Gastroesophageal sphincter (tissue), 4 donors: ENCODE results near the gene NBEA. TPM values are rescaled to one million over a fixed set of nuclear protein-coding genes. Genes with fewer than 3 reads are reported as not detected.

Source experiments
- ATAC-seq: fragments of 150-250 bp; one replicate; pipeline ENCODE4 v1.9.1; 2016; ENCODE audit warnings: mild to moderate bottlenecking, moderate library complexity
- H3K27ac ChIP-seq, 4 donors: fragments of 200-600 bp; sonication (generic) in 3 of 4; 1 replicate in 3 of 4; 2 replicates in 1 of 4; pipeline ENCODE4 v1.5.1; 2016 to 2019
- H3K27me3 ChIP-seq: fragments of 200-600 bp; sonication (generic); one replicate; pipeline ENCODE4 v1.5.1; 2019
- H3K36me3 ChIP-seq, 2 donors: fragments of 200-600 bp; sonication (generic); one replicate each; pipeline ENCODE4 v1.5.1; 2019; ENCODE audit warnings: control low read depth in 1 of 2
- H3K4me1 ChIP-seq, 3 donors: fragments of 200-600 bp; sonication (generic); 1 replicate in 2 of 3; 2 replicates in 1 of 3; pipeline ENCODE4 v1.5.1; 2016 to 2019; ENCODE audit warnings: control low read depth in 2 of 3
- H3K4me3 ChIP-seq, 2 donors: fragments of 200-600 bp; sonication (generic); one replicate each; pipeline ENCODE4 v1.5.1; 2019; ENCODE audit warnings: mild to moderate bottlenecking in 1 of 2, moderate library complexity in 1 of 2
- H3K9me3 ChIP-seq, 3 donors: fragments of 200-600 bp; sonication (generic); one replicate each; pipeline ENCODE4 v1.5.1; 2017 to 2019; ENCODE audit warnings: control low read depth in 2 of 3
- EP300 ChIP-seq: sonication (generic); formaldehyde crosslinking; IDR thresholded peaks from one replicate; pipeline ENCODE4 v1.6.1; 2017; ENCODE audit warnings: antibody characterized with exemption, mild to moderate bottlenecking
- POLR2A ChIP-seq, 2 donors: fragments of 450-650 bp; IDR thresholded peaks; one replicate each; pipeline ENCODE4 v1.6.1; 2017; ENCODE audit warnings: antibody characterized with exemption in 2 of 2, mild to moderate bottlenecking in 2 of 2, moderate library complexity in 1 of 2
- POLR2AphosphoS5 ChIP-seq: sonication (generic); formaldehyde crosslinking; IDR thresholded peaks from one replicate; pipeline ENCODE4 v1.6.1; 2017; ENCODE audit warnings: antibody characterized with exemption
- WGBS, 2 donors: methylation state at CpG; one replicate each; pipeline ENCODE4 v1.1.5; 2018; ENCODE audit warnings: low coverage in 1 of 2; 5-methylcytosine and 5-hydroxymethylcytosine counted together
- total RNA-seq, 4 donors: library from RNA; depleted of rRNA; stranded (reverse); fragments of >200 nt; gene quantifications; one replicate each; pipeline ENCODE4 v1.1.0, GENCODE V29; 2016
- TF ChIP-seq, protein P1 (sequence below), 4 experiments: fragments of 200-600 bp in 2 of 4; fragments of 450-650 bp in 2 of 4; sonication (generic) in 1 of 4; IDR thresholded peaks; one replicate each; pipeline ENCODE4 v1.5.1; 2017 to 2019; ENCODE audit warnings: antibody characterized with exemption in 4 of 4, mild to moderate bottlenecking in 2 of 4, moderate library complexity in 2 of 4

The NBEA gene
- total RNA-seq, 4 donors from 2014 or later, result 24.8 to 52.1 (median 35.4) TPM

DNA sequence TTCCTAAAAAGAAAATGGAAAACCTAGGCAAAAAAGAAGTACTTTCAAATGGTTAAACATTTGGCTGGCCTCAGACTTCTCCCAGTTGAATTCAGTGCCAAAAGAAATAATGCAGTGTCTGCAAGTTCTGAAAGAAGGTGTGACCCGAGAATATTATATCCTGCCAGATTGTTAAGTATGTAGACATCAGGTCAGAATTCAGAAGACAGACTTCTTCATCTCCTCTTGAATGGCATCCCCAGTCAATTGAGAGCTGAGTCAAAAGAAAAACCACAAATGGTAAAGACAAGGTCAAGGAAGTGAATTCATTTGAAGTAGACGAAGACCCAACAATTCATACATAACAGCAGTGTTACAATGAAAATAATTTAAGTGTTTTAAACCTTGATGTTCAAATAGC is 194.5 kb downstream of the NBEA start:
- no peak overlapping the region for H3K4me3 ChIP-seq
- peaks cover 0 to 11% of the 10 kb centered on the region in 2 donors for H3K36me3 ChIP-seq
- WGBS, 2 donors, result 45 to 58% methylated on average over 2 of the region's 2 CpGs
- H3K27me3 ChIP-seq, result no peaks in the 10 kb centered on the region
- no peaks in the 10 kb centered on the region for H3K9me3 ChIP-seq
- no peak for ATAC-seq
- no peaks in the 10 kb centered on the region for H3K4me1 ChIP-seq
- TF ChIP-seq POLR2A (IDR thresholded peaks at IDR 0.05), result no peak
- TF ChIP-seq, protein P1, sequence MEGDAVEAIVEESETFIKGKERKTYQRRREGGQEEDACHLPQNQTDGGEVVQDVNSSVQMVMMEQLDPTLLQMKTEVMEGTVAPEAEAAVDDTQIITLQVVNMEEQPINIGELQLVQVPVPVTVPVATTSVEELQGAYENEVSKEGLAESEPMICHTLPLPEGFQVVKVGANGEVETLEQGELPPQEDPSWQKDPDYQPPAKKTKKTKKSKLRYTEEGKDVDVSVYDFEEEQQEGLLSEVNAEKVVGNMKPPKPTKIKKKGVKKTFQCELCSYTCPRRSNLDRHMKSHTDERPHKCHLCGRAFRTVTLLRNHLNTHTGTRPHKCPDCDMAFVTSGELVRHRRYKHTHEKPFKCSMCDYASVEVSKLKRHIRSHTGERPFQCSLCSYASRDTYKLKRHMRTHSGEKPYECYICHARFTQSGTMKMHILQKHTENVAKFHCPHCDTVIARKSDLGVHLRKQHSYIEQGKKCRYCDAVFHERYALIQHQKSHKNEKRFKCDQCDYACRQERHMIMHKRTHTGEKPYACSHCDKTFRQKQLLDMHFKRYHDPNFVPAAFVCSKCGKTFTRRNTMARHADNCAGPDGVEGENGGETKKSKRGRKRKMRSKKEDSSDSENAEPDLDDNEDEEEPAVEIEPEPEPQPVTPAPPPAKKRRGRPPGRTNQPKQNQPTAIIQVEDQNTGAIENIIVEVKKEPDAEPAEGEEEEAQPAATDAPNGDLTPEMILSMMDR (IDR thresholded peaks at IDR 0.05), result no peak
- no peak for TF ChIP-seq POLR2AphosphoS5
- no peak for TF ChIP-seq EP300
- no peak overlapping the region for H3K27ac ChIP-seq

DNA sequence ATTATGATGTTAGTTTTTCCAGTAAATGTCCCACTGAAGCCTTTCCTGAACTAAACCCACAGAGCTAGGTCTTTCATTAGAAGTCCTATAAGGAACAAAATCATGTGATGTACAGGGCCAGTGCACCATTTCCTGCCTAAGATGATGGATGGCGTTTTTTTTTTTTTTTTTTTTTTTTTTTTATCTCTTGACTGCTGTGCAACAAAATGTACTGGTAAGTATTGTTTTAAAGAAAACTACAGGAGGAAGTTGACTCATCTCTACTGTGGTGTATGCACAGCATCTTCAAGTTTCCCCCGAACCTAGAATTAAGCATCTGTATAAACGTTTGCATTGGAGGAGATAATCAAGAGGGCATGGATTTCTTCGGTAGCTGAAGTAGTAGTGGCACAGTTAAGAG is 197.5 kb downstream of the NBEA start:
- TF ChIP-seq POLR2A (IDR thresholded peaks at IDR 0.05) (no peak), POLR2AphosphoS5 (no peak), EP300 (no peak)
- TF ChIP-seq, protein P1 (IDR thresholded peaks at IDR 0.05), result no peak
- Histone ChIP-seq H3K9me3 (no peaks in the 10 kb centered on the region), H3K4me1 (peaks cover 0 to 9% (median 0%) of the 10 kb centered on the region in 3 donors), H3K4me3 (no peak overlapping the region), H3K27ac (no peak overlapping the region), H3K36me3 (no peaks in the 10 kb centered on the region), H3K27me3 (no peaks in the 10 kb centered on the region)
- 83 to 88% methylated on average over 3 to 4 of the region's 4 CpGs for WGBS, 2 donors
- no peak for ATAC-seq

DNA sequence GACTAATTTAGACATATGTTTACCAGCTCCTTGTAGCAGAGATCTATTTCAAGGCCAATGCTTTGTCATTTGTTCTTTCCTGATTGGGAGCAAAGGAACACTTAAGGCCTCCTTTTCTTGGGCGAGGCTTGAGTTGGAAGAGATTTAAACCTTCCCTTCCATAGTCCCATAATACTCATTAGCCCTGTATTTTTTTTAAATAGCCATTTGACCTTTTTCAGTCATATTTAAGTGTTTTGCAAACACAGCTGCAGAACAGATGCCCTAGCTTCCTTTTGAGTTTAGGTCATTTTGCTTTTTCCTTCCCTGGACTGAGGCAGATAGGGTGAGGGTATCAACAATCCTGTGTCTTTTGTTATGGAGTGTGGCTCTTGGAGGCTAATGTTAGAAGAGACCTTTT is 198.3 kb downstream of the NBEA start:
- no peak for ATAC-seq
- H3K4me1 ChIP-seq, result peaks cover 0 to 9% (median 0%) of the 10 kb centered on the region in 3 donors
- no peak for TF ChIP-seq POLR2A (IDR thresholded peaks at IDR 0.05)
- TF ChIP-seq, protein P1 (IDR thresholded peaks at IDR 0.05), result no peak
- no peak overlapping the region for H3K4me3 ChIP-seq
- no peaks in the 10 kb centered on the region for H3K36me3 ChIP-seq
- H3K27ac ChIP-seq, result no peak overlapping the region
- no peaks in the 10 kb centered on the region for H3K27me3 ChIP-seq
- 64 to 73% methylated on average over 1 of the region's 1 CpG for WGBS, 2 donors
- H3K9me3 ChIP-seq, result no peaks in the 10 kb centered on the region

DNA sequence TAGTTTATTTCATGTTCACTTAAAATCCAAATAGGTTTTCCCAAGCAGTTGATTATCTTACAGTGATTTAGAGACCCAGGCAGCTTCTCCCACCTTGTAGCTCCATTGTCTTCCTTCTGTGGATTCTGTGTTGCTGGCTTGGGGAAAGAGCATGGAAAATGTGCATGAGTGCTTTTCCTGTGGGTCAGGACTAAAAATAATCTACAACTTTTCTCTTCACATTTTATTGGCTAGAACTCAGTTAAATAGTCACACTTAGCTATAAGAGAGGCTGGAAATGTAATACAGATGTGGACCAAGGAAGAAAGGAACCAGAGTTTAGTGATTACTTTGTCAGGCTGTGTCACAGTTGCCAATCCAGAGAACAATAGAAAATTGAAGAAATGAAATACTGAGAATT is 198.8 kb downstream of the NBEA start:
- H3K36me3 ChIP-seq, result no peaks in the 10 kb centered on the region
- H3K27me3 ChIP-seq, result no peaks in the 10 kb centered on the region
- TF ChIP-seq POLR2A (IDR thresholded peaks at IDR 0.05), result no peak
- no peak for TF ChIP-seq POLR2AphosphoS5
- TF ChIP-seq EP300, result no peak
- TF ChIP-seq, protein P1 (IDR thresholded peaks at IDR 0.05), result no peak
- no peak overlapping the region for H3K4me3 ChIP-seq
- no peak overlapping the region for H3K27ac ChIP-seq
- ATAC-seq, result no peak
- H3K4me1 ChIP-seq, result peaks cover 0 to 9% (median 0%) of the 10 kb centered on the region in 3 donors
- no peaks in the 10 kb centered on the region for H3K9me3 ChIP-seq

DNA sequence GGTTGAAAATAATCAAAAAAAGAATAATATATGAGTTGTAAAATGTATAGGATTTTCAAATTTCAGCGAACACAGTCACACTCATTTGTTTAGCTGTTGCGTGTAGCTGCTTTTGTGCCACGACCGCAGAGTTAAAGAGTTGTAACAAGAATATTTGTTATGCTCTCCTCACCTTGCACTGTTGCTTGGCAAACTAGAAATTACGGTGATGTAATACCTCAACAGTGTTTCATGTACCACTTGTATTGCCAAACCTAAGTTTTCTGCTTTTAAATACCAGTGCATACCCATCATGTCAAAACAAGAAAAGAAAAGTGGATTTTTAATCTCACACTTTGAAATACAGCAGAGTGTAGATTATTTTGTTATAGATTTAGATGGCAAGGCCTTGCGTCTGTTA is 201.1 kb downstream of the NBEA start:
- H3K4me1 ChIP-seq, result peaks cover 0 to 9% (median 0%) of the 10 kb centered on the region in 3 donors
- H3K27ac ChIP-seq, result peak overlapping the region in 1 of 4 donors; percentile 6
- peaks cover 0 to 8% of the 10 kb centered on the region in 2 donors for H3K36me3 ChIP-seq
- H3K27me3 ChIP-seq, result no peaks in the 10 kb centered on the region
- no peak for ATAC-seq
- WGBS, 2 donors, result 65 to 86% methylated on average over 6 of the region's 6 CpGs
- TF ChIP-seq POLR2AphosphoS5 (no peak), EP300 (no peak), POLR2A (IDR thresholded peaks at IDR 0.05) (no peak)
- TF ChIP-seq, protein P1 (IDR thresholded peaks at IDR 0.05), result no peak
- no peak overlapping the region for H3K4me3 ChIP-seq
- no peaks in the 10 kb centered on the region for H3K9me3 ChIP-seq
